K562 treated with DMSO at 1 percent for 12 hours (cell line): ENCODE data around the gene TAF3. TPM values are rescaled to one million over a fixed set of nuclear protein-coding genes. Genes with fewer than 3 reads are reported as not detected.

Experiments used
- total RNA-seq: library from RNA; unstranded; fragments of 300-600 nt; gene quantifications from 2 replicates; pipeline ENCODE4 v1.2.3, GENCODE V29; 2022; ENCODE audit not compliant: insufficient read depth

The TAF3 gene, protein sequence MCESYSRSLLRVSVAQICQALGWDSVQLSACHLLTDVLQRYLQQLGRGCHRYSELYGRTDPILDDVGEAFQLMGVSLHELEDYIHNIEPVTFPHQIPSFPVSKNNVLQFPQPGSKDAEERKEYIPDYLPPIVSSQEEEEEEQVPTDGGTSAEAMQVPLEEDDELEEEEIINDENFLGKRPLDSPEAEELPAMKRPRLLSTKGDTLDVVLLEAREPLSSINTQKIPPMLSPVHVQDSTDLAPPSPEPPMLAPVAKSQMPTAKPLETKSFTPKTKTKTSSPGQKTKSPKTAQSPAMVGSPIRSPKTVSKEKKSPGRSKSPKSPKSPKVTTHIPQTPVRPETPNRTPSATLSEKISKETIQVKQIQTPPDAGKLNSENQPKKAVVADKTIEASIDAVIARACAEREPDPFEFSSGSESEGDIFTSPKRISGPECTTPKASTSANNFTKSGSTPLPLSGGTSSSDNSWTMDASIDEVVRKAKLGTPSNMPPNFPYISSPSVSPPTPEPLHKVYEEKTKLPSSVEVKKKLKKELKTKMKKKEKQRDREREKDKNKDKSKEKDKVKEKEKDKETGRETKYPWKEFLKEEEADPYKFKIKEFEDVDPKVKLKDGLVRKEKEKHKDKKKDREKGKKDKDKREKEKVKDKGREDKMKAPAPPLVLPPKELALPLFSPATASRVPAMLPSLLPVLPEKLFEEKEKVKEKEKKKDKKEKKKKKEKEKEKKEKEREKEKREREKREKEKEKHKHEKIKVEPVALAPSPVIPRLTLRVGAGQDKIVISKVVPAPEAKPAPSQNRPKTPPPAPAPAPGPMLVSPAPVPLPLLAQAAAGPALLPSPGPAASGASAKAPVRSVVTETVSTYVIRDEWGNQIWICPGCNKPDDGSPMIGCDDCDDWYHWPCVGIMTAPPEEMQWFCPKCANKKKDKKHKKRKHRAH
- total RNA-seq, result 9.4 and 15.1 TPM in 2 replicates

DNA sequence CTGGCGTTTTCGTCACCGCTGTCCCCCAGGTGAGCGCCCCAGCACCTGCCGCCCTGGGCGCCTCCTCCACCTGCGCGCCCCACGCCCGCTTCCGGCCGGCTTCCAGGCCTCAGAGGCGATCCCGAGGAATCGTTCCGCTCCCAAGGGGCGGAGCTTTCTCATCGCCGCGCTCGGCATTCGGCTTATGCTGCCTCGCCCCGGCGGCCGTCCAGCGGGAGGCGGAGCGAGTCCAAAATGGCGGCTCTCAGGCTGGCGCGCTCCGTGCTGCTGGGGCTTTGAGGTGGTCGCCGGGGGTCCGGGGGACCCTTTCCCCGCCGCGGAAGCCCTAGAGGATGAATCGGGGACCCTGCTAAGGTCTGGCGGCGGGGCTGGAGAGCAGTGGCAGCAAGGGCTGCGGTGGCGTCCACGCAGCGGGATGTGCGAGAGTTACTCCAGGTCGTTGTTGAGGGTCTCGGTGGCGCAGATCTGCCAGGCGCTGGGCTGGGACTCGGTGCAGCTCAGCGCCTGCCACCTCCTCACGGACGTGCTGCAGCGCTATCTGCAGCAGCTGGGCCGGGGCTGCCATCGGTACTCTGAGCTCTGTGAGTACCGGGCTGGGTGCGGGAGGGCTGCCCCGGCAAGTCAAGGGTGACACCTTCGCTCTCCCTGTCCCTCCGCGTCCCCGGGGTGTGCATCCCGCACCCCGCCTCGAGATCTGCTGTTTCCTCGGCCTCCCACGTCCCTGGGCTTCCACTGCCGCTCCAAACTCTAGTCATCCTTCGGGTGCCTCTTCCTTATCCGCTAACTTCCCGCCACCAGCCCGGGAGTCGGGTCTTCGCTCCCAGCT is at the start of gene TAF3:
TAF3 (plus strand) TSS at position 211 of the 826 bp plus-strand sequence; CDS start at position 416, 205 bp downstream.

DNA sequence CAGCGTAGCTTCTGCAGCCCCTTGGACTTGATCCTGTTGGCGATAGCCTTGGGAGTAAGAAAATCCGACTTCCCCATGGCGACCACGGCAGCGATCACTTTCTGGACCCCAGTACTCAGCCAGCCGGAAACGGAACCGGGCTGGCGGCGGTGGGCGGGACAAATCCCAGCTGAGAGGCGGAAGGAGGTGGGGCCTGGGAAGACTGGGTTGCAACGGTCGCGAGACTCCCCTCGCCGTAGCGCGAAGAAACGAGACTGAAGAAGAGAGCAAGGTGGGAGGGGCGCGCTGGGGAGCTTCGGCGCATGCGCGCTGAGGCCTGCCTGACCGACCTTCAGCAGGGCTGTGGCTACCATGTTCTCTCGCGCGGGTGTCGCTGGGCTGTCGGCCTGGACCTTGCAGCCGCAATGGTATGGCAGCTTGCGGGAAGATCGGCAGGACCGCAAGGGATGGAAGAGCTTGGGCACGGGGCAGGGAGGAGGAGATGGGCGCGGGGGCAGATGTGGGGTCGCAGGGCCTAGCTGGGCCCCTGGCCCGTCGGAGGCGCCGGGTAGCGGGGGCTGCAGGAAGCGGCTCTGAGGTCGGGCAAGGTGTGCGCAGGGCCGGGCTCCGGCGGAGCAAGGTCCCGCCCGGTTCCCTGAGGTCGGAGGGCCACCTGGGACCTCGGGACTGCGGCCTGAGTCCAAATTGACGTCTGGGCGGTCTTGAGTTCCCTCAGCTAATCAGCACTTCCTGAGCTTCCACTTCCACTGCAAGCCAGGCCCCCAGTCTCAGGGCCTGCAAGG is 30.3 kb upstream of the TAF3 start, which contains the start of the genes ATP5F1C and KIN:
ATP5F1C (plus strand) TSS at position 321 of the 782 bp plus-strand sequence; CDS start at position 352, 31 bp downstream.
KIN (minus strand) TSS at position 137 of the 782 bp plus-strand sequence; CDS start at position 77, 60 bp downstream.

DNA sequence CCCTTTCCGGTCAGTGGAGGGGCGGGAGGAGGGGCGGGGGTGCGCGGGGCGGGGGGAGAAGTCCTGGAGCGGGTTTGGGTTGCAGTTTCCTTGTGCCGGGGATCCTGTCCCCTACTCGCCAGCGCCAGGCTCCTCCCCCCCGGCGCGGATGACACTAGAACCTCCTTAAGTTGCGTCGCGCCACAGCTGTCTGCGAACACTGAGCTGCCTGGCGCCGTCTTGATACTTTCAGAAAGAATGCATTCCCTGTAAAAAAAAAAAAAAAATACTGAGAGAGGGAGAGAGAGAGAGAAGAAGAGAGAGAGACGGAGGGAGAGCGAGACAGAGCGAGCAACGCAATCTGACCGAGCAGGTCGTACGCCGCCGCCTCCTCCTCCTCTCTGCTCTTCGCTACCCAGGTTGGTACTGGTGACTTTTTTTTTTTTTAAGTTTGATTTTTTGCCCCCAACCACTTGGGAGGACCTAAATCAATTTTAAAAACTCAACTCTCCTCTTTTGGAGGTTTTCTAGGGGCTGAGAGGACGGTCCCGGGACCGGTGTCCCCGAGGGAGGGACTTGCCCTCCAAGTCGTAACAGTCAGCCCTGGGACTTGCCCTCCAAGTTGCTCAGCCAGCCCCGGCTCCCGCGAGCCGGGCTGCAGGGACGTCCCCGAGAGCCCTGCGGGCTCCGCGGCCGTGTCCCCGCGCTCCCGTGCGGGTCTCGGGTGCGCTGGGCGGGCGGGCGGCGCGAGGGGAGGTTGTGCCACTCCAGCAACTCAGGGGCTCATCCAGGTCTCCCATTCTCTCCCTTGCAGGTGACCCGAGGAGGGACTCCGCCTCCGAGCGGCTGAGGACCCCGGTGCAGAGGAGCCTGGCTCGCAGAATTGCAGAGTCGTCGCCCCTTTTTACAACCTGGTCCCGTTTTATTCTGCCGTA is 236.4 kb downstream of the TAF3 start, which contains the start of gene GATA3:
GATA3 (plus strand) TSS at position 195 of the 914 bp plus-strand sequence. CDS start 968 bp downstream, outside the sequence.

Other genes with a start within 250 kb of the TAF3 start
- gene ITIH5, start 151.5 kb upstream of the TAF3 start, total RNA-seq, result 8.9 and 17.3 TPM in 2 replicates
- gene ITIH2, start 115.2 kb upstream of the TAF3 start, total RNA-seq, result not detected in 2 replicates
- gene KIN, start 30.5 kb upstream of the TAF3 start, total RNA-seq, result 6.8 and 8.6 TPM in 2 replicates
- gene ATP5F1C, start 30.3 kb upstream of the TAF3 start, total RNA-seq, result 305 and 351 TPM in 2 replicates
- gene GATA3, start 236.2 kb downstream of the TAF3 start, total RNA-seq, result 0.23 TPM in 1 of 2 replicates, not detected in the other